ENCODE measurements around the gene RNF115. TPM values are rescaled to one million over a fixed set of nuclear protein-coding genes. Genes with fewer than 3 reads are reported as not detected.

Gene RNF115
- total RNA-seq, 1 donor from 2014 or later = 8.5 TPM

DNA sequence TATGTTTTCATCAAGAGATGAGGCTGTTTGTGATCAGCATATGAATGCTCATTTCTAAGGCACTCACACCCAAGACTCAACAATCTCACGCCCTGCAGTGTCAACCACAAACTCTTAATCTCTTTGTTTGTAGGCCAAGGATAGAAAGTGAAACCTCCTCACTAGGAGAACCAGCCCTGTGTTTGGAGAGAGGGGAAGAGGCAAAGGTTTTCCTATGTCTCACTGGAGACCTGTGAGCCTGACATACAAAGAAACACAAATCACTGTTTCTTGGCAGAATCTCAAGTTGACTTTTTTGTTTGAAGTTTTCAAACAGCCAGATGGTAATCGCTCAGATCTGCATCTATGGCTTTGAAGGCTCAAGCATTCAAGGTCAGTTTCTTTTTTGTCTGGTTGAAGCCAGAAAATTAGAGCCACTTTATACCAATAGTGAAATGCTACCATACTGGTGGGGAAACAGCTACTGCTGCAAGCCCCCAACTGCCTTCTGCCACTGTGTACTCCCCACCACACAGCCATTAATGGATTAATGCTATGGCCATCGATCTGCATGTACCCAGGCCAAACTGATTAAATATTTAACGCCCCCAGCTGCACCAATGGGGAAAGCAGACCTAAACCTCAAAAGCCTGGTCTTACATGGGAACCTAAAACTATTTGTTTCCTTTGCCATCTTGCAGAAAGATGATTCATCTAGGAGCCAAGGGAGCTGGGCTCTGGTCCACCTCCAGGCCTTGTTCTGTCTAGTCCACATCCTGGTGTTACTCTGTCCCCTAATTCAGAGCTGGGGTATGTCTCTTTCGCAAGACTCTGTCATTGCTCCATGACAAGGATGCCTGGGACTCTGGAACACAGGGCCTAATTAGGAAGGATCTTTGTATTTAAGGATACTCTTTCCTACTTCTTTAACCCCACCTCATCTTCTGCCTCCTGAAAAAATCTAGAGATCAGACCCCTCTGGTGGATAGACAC, 133.0 kb downstream of the RNF115 start:
- DNase-seq (ENCODE audit: low read depth) = no peak
- TF ChIP-seq, protein P1, sequence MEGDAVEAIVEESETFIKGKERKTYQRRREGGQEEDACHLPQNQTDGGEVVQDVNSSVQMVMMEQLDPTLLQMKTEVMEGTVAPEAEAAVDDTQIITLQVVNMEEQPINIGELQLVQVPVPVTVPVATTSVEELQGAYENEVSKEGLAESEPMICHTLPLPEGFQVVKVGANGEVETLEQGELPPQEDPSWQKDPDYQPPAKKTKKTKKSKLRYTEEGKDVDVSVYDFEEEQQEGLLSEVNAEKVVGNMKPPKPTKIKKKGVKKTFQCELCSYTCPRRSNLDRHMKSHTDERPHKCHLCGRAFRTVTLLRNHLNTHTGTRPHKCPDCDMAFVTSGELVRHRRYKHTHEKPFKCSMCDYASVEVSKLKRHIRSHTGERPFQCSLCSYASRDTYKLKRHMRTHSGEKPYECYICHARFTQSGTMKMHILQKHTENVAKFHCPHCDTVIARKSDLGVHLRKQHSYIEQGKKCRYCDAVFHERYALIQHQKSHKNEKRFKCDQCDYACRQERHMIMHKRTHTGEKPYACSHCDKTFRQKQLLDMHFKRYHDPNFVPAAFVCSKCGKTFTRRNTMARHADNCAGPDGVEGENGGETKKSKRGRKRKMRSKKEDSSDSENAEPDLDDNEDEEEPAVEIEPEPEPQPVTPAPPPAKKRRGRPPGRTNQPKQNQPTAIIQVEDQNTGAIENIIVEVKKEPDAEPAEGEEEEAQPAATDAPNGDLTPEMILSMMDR (IDR thresholded peaks at IDR 0.05; ENCODE audit: insufficient read depth, low read length, poor library complexity, severe bottlenecking) = no peak
- Histone ChIP-seq H3K36me3 (ENCODE audit: control insufficient read depth, insufficient read depth, low read length) (no peaks in the 10 kb centered on the region), H3K4me3 (ENCODE audit: low read depth, low read length) (no peak overlapping the region), H3K27me3 (ENCODE audit: control insufficient read depth, insufficient read depth, low read length) (no peaks in the 10 kb centered on the region)

DNA sequence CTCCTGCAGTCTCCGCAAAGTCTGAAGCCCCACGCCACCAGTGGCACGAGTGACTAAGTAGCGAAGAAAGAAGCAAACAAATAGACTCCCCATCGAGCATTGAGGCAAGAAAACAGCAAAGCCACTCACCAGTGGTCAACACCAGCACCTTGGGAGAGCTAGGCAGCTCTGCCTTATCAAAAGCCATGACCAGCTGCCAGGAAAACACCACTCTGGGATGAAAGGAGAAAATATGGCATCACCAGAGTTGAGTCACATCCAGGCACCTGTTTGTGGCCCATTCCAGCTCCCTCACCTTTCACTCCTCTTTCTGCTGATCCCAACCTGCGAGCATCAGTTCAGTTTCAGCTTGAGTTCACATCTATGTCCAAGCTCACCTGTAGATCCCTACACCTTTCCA, 134.0 kb downstream of the RNF115 start:
- TF ChIP-seq, protein P1 (IDR thresholded peaks at IDR 0.05; ENCODE audit: insufficient read depth, low read length, poor library complexity, severe bottlenecking) = no peak
- no peak for DNase-seq (ENCODE audit: low read depth)
- no peaks in the 10 kb centered on the region for H3K27me3 ChIP-seq (ENCODE audit: control insufficient read depth, insufficient read depth, low read length)
- no peak overlapping the region for H3K4me3 ChIP-seq (ENCODE audit: low read depth, low read length)
- H3K36me3 ChIP-seq (ENCODE audit: control insufficient read depth, insufficient read depth, low read length) = no peaks in the 10 kb centered on the region

DNA sequence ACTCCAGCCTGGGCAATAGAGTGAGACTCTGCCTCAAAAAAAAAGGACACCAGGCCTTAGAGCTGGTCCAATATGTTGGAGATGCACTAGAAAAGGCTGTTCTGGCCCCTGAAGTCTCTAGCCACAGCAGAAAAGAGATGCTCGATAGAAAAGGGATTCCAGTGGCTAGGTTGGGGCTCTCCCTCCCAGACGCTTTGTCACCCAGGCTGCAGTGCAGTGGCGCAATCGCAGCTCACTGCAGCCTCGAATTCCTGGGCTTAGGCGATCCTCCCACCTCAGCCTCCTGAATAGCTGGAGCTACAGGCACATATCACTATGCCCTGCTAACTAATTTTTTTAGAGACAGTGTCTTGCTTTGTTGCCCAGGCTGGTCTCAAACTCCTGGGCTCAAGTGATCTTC, 135.0 kb downstream of the RNF115 start:
- TF ChIP-seq, protein P1 (IDR thresholded peaks at IDR 0.05; ENCODE audit: insufficient read depth, low read length, poor library complexity, severe bottlenecking) = no peak
- Histone ChIP-seq H3K36me3 (ENCODE audit: control insufficient read depth, insufficient read depth, low read length) (no peaks in the 10 kb centered on the region), H3K4me3 (ENCODE audit: low read depth, low read length) (no peak overlapping the region), H3K27me3 (ENCODE audit: control insufficient read depth, insufficient read depth, low read length) (no peaks in the 10 kb centered on the region)
- no peak for DNase-seq (ENCODE audit: low read depth)

Other genes starting within 250 kb of the RNF115 start
- 22.3 and 25.6 TPM in 2 replicates for gene GPR89A, start 216.1 kb downstream of the RNF115 start, total RNA-seq
- gene PDZK1, start 116.7 kb downstream of the RNF115 start, total RNA-seq = 0.62 TPM in 1 of 2 replicates, not detected in the other
- gene CD160, start 104.6 kb downstream of the RNF115 start, total RNA-seq = not detected in 2 replicates
- 43.4 and 44.2 TPM in 2 replicates for gene POLR3C, start 105 bp upstream of the RNF115 start, total RNA-seq
- 1.9 and 2.5 TPM in 2 replicates for gene NUDT17, start 21.5 kb upstream of the RNF115 start, total RNA-seq
- gene PIAS3, start 35.0 kb upstream of the RNF115 start, total RNA-seq = 17.7 and 19.6 TPM in 2 replicates
- 0.07 TPM in 1 of 2 replicates, not detected in the other for gene ANKRD35, start 61.8 kb upstream of the RNF115 start, total RNA-seq
- 0.08 and 0.89 TPM in 2 replicates for gene ITGA10, start 86.0 kb upstream of the RNF115 start, total RNA-seq
- 25.9 and 31.2 TPM in 2 replicates for gene PEX11B, start 94.6 kb upstream of the RNF115 start, total RNA-seq
- gene RBM8A, start 103.4 kb upstream of the RNF115 start, total RNA-seq = 159 and 173 TPM in 2 replicates
- gene LIX1L, start 133.9 kb upstream of the RNF115 start, total RNA-seq = 23.2 and 28.0 TPM in 2 replicates
- 0.46 TPM in 1 of 2 replicates, not detected in the other for gene ANKRD34A, start 140.5 kb upstream of the RNF115 start, total RNA-seq
- 12.2 and 14.3 TPM in 2 replicates for gene POLR3GL, start 140.6 kb upstream of the RNF115 start, total RNA-seq
- 14.7 and 19.0 TPM in 2 replicates for gene TXNIP, start 172.5 kb upstream of the RNF115 start, total RNA-seq
- not detected in 2 replicates for gene HJV, start 197.6 kb upstream of the RNF115 start, total RNA-seq